ENCODE measurements around the gene RERG.
"Not testable (repeated sequence)": the region's sequence is repeated elsewhere in the genome, so short reads cannot be mapped to it uniquely, and the experiment has no call there.

The RERG gene

GRCh38 chr12:15220915-15221885, at the start of gene RERG:
Gene RERG, minus strand, starts transcription at chr12:15221417. Its CDS starts 3,928 bp downstream, at chr12:15217489.
- DNase-seq = peak; percentile 14

GRCh38 chr12:15270591-15270990, 49.4 kb upstream of the RERG start:
- DNase-seq = no peak

GRCh38 chr12:15268927-15269552, 47.8 kb upstream of the RERG start:
- DNase-seq = peak; percentile 2

- DNase-seq = no peak
Observed at GRCh38 chr12:15268309-15268708, 47.1 kb upstream of the RERG start.

GRCh38 chr12:15265875-15266274, 44.7 kb upstream of the RERG start:
- no peak for DNase-seq

GRCh38 chr12:15256761-15257160, 35.5 kb upstream of the RERG start:
- DNase-seq = no peak

- DNase-seq = no peak
Observed at GRCh38 chr12:15253990-15254389, 32.8 kb upstream of the RERG start.

GRCh38 chr12:15244926-15245325, 23.7 kb upstream of the RERG start:
- DNase-seq = no peak

GRCh38 chr12:15244341-15244740, 23.1 kb upstream of the RERG start:
- DNase-seq = no peak

GRCh38 chr12:15243102-15243501, 21.9 kb upstream of the RERG start:
- DNase-seq = no peak

- no peak for DNase-seq
Observed at GRCh38 chr12:15240898-15241297, 19.7 kb upstream of the RERG start.

- DNase-seq = no peak
Observed at GRCh38 chr12:15234508-15234907, 13.3 kb upstream of the RERG start.

GRCh38 chr12:15234011-15234410, 12.8 kb upstream of the RERG start:
- no peak for DNase-seq

- DNase-seq = no peak
Observed at GRCh38 chr12:15232959-15233358, 11.7 kb upstream of the RERG start.

GRCh38 chr12:15231493-15231892, 10.3 kb upstream of the RERG start:
- no peak for DNase-seq

- DNase-seq = no peak
Observed at GRCh38 chr12:15230751-15231150, 9.5 kb upstream of the RERG start.

GRCh38 chr12:15230137-15230536, 8.9 kb upstream of the RERG start:
- no peak for DNase-seq

GRCh38 chr12:15227004-15227679, 5.9 kb upstream of the RERG start:
- DNase-seq = peak; percentile 17

GRCh38 chr12:15225863-15226218, 4.6 kb upstream of the RERG start:
- not testable (repeated sequence) for DNase-seq

- DNase-seq = no peak
Observed at GRCh38 chr12:15225136-15225862, 4.1 kb upstream of the RERG start.

GRCh38 chr12:15222219-15222618, 1.0 kb upstream of the RERG start:
- no peak for DNase-seq

- no peak for DNase-seq
Observed at GRCh38 chr12:15220451-15220850, 766 bp downstream of the RERG start.

- DNase-seq = no peak
Observed at GRCh38 chr12:15218794-15219193, 2.4 kb downstream of the RERG start.
